RWPE2 (cell line): ENCODE data around the gene KRT14.
"Not testable (repeated sequence)": the region's sequence is repeated elsewhere in the genome, so short reads cannot be mapped to it uniquely, and the experiment has no call there.

Experiments
- ATAC-seq: fragments of 200-7000 bp; cut with Tn5 transposase; 3 replicates; pipeline ENCODE4 v1.9.1; 2021; ENCODE audit warnings: low read depth
- DNase-seq: peaks from one replicate; pipeline ENCODE4 v3.0.0-alpha.2; 2020; ENCODE audit warnings: low spot score
- H3K27ac ChIP-seq: fragments of 450-650 bp; 2 replicates; pipeline ENCODE4 v1.5.1; 2017; ENCODE audit warnings: mild to moderate bottlenecking; ENCODE audit not compliant: poor library complexity, severe bottlenecking
- H3K27me3 ChIP-seq: fragments of 250-450 bp; sonication (Bioruptor Pico); 2 replicates; pipeline ENCODE4 v1.5.1; 2021; ENCODE audit warnings: mild to moderate bottlenecking, moderate library complexity; ENCODE audit not compliant: insufficient read depth, poor library complexity, severe bottlenecking
- H3K36me3 ChIP-seq: fragments of 250-450 bp; sonication (Bioruptor Pico); 2 replicates; pipeline ENCODE4 v1.5.1; 2020; ENCODE audit warnings: low read depth, mild to moderate bottlenecking, moderate library complexity
- H3K4me1 ChIP-seq: fragments of 250-450 bp; sonication (Bioruptor Pico); 2 replicates; pipeline ENCODE4 v1.5.1; 2021; ENCODE audit warnings: mild to moderate bottlenecking, moderate library complexity; ENCODE audit not compliant: insufficient read depth, poor library complexity, severe bottlenecking
- H3K4me3 ChIP-seq: fragments of 250-450 bp; sonication (Bioruptor Pico); 2 replicates; pipeline ENCODE4 v1.5.1; 2021; ENCODE audit warnings: mild to moderate bottlenecking, moderate library complexity; ENCODE audit not compliant: severe bottlenecking
- H3K9me3 ChIP-seq: fragments of 250-450 bp; sonication (Bioruptor Pico); 2 replicates; pipeline ENCODE4 v1.5.1; 2021; ENCODE audit warnings: mild to moderate bottlenecking, moderate library complexity; ENCODE audit not compliant: severe bottlenecking
- TF ChIP-seq, protein P1 (sequence below): fragments of 450-650 bp; IDR thresholded peaks from one replicate; pipeline ENCODE4 v1.5.1; 2017; ENCODE audit warnings: mild to moderate bottlenecking, moderate library complexity; ENCODE audit not compliant: poor library complexity, severe bottlenecking

The KRT14 gene

DNA sequence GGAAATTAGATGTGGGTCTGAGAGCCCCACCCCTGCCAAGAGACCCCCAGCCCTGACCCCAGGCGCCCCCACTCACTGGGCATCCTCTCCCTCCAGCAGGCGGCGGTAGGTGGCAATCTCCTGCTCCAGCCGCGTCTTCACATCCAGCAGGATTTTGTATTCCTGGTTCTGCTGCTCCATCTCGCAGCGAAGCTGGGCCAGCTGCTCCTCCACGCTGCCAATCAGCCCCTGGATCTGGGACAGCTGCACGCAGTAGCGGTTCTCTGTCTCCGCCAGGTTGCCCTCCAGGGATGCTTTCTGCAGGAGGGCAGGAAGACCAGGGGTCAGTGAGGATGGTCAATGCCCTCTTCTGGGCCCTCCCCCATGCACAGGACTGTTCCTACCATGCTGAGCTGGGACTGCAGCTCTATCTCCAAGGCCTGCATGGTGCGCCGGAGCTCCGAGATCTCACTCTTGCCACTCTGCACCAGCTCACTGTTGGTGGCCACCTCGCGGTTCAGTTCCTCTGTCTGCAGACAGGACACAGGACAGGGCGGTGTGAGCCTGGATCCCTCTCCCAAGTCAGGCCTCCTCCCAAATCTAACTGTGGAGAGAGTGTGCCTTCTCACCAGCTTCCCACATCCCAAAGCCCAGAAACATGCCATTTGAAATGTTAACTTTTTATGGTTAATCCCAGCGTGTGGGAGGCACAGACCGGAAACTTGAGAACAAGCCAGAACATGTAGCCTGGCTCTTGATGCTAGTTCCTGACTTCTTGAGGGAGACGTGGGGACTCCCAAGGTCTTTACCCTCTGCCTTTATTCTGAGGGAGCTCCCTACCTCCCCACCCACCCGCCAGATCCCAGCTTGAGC lies 34.1 kb upstream of the KRT14 start:
- no peaks in the 10 kb centered on the region for H3K27me3 ChIP-seq
- ATAC-seq (no peak), DNase-seq (peak; percentile 68)
- peaks cover 16% of the 10 kb centered on the region for H3K4me1 ChIP-seq
- no peaks in the 10 kb centered on the region for H3K9me3 ChIP-seq
- H3K36me3 ChIP-seq: peaks cover 38% of the 10 kb centered on the region
- TF ChIP-seq, protein P1, sequence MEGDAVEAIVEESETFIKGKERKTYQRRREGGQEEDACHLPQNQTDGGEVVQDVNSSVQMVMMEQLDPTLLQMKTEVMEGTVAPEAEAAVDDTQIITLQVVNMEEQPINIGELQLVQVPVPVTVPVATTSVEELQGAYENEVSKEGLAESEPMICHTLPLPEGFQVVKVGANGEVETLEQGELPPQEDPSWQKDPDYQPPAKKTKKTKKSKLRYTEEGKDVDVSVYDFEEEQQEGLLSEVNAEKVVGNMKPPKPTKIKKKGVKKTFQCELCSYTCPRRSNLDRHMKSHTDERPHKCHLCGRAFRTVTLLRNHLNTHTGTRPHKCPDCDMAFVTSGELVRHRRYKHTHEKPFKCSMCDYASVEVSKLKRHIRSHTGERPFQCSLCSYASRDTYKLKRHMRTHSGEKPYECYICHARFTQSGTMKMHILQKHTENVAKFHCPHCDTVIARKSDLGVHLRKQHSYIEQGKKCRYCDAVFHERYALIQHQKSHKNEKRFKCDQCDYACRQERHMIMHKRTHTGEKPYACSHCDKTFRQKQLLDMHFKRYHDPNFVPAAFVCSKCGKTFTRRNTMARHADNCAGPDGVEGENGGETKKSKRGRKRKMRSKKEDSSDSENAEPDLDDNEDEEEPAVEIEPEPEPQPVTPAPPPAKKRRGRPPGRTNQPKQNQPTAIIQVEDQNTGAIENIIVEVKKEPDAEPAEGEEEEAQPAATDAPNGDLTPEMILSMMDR: peak; percentile 12
- peak overlapping the region; percentile 99 for H3K27ac ChIP-seq
- peak overlapping the region; percentile 49 for H3K4me3 ChIP-seq

DNA sequence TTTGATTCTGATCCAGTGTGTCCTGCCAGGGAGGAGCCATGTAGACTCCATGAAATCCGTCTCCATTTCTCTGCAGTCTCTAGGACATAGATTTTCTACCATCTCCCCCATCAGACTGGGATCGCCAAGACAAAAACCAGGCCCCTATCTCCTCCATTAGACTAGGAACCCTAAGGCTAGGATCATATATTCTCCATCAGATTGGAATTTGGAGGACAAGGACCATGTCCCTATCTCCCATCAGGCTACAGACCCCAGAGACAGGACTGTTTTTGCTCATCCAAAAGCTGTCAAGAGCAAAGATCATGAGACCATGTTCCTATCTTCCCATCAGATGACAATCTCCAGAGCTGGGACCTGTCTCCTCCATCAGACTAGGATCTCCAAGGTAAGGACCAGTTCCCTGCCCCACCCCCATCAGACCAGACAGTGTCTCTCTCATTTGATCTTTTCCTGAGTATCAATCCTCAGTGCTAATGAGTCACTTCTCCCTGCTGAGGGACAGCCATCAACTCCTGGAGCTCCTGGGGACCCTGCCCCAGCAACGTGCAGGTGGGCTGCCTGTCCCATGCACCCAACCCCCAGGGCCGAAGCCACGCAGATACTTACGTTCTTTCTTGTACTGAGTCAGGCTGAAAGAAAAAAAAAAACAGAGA lies 33.4 kb upstream of the KRT14 start:
- H3K36me3 ChIP-seq: peaks cover 38% of the 10 kb centered on the region
- peak; percentile 71 for DNase-seq
- not testable (repeated sequence) for ATAC-seq, H3K4me3 ChIP-seq, H3K27me3 ChIP-seq, H3K9me3 ChIP-seq
- H3K4me1 ChIP-seq: peaks cover 13% of the 10 kb centered on the region
- peak overlapping the region; percentile 99 for H3K27ac ChIP-seq

DNA sequence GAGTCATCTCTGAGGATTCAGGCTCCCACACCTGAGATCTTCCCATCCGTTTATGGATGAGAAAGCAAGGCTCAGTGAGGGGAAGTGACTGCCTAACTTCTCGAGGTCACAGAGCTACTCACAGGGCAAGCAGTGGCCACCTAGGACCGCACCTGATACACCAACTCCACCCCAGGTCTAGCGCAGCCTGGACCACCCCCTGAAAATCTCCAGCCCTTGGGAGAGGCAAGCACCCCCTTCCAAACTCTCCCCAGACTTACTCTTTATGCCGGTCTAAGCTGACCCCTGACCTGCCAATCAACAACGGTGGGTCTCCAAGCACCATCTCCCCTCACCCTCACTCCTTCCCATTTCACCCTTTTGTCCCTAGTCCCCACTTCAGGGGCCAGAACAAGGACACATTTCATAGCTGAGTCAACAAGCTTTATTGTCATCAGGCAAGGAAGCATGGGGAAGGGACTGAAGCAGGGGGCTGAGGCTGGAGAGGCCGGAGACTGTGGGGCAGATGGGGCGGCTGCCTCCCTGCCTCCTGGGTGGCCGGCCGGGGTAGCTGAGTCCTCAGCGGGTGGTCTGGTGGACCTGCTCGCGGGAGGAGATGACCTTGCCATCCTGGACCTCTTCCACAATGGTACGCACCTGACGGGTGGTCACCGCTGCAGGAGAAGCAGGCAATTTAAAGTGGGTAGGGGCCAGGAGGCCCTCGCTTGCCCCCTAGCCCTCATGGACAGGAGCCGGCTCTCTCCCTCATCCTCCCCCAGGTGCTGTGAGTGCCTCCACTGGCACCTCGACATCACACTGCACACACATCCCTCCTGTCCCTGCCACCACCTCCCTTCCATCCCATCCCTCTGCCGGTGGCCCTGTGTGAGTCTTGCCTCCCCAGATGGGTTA lies 32.6 kb upstream of the KRT14 start:
- TF ChIP-seq, protein P1: no peak
- Histone ChIP-seq H3K27me3 (no peaks in the 10 kb centered on the region), H3K9me3 (no peaks in the 10 kb centered on the region), H3K4me3 (no peak overlapping the region), H3K27ac (peak overlapping the region; percentile 99), H3K4me1 (peaks cover 14% of the 10 kb centered on the region), H3K36me3 (peaks cover 37% of the 10 kb centered on the region)
- ATAC-seq (peak; percentile 46), DNase-seq (peak; percentile 83)

DNA sequence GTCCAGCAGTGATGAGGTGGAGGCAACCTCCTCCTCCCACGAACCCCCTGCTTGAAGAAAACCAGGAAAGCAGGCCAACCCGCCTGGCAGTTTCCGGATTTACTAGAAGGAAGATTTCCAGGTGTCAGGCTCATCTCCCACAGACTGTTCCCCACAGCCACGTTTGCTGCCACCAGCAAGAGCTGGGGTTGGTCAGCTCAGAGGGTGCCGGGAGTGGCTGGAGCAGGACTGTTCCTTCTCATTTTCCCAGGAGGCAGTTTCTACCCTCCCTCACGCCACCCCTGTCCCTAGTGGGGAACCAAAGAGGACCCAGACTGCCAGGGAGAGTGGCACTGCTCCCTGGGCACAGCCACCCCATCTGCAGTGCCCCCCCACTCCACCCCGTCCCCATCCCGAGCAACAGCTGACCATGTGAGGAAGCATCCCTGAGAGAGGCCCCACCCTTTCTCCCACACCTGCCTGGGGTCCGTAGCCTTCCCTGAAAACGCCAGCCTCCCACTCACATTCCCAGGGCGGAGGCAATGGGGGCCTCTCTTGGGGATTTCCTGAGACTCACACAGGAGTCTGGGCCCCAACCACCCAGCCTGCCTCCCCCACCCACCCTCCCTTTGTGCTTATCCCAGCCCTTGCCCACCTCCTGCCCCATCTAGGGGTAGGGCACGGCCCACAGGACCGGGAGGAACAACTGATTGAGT lies 31.8 kb upstream of the KRT14 start:
- Histone ChIP-seq H3K4me3 (no peak overlapping the region), H3K36me3 (peaks cover 30% of the 10 kb centered on the region), H3K4me1 (peaks cover 14% of the 10 kb centered on the region), H3K9me3 (no peaks in the 10 kb centered on the region), H3K27ac (peak overlapping the region; percentile 99), H3K27me3 (no peaks in the 10 kb centered on the region)
- TF ChIP-seq, protein P1: no peak
- DNase-seq (peak; percentile 89), ATAC-seq (peak; percentile 45)

DNA sequence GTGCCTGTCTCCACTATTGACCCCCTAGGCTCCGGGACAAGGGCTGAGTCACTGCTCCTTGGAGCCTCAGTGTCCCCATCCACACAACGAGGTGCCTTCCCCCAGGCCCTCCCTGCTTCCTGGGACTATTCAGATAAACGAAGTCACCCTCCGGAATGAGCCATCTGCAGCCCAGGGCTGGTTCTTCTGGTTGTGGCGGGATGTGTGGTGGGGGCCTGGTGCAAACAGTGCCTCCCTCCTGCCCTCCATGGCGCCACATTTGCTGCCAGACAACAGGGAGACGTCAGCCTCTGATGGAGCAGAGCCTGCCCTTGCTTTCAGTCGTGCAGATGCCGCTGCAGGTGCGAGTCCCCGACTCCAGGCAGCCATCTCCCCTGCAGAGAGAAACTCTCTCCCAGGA lies 31.0 kb upstream of the KRT14 start:
- no peaks in the 10 kb centered on the region for H3K9me3 ChIP-seq
- ATAC-seq (peak; percentile 7), DNase-seq (peak; percentile 72)
- TF ChIP-seq, protein P1: no peak
- no peak overlapping the region for H3K4me3 ChIP-seq
- H3K27me3 ChIP-seq: no peaks in the 10 kb centered on the region
- peaks cover 19% of the 10 kb centered on the region for H3K4me1 ChIP-seq
- peak overlapping the region; percentile 99 for H3K27ac ChIP-seq
- peaks cover 22% of the 10 kb centered on the region for H3K36me3 ChIP-seq
